Stimulated activated naive CD8-positive, alpha-beta T cell treated with anti-CD3 and anti-CD28 coated beads, Interleukin-15, Interleukin-2, amounts not matched to agents 100 U/mL and 50 U/mL, for 24 hours (primary cell): Measurements from ENCODE around the gene GDF7.
"Not testable (repeated sequence)": the region's sequence is repeated elsewhere in the genome, so short reads cannot be mapped to it uniquely, and the experiment has no call there.

Experiments
- ATAC-seq: fragments of 150-1000 bp; cut with Tn5 transposase; one replicate; pipeline ENCODE4 v1.10.0; 2021
- DNase-seq: peaks from one replicate; pipeline ENCODE4 v3.0.0; 2021

The GDF7 gene

DNA sequence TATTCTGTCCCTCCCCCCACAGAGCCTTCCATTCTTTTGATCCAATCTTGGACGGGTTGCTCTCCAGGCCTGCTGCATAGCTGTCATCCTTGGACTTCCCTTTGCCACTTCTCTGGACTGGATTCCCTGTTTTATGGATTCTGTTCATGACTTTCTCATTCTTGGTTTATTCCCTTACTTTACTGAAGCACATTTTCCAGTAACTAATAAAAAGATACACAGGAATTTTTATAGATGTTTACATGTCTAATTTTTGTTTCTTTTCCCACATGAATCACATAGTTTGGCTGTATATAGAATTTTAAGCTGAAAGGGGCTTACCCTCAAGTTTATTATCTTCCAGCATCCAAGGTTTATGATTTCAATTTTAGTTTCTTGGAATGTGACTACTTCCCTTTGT lies 37.9 kb downstream of the GDF7 start:
- ATAC-seq (no peak), DNase-seq (no peak)

DNA sequence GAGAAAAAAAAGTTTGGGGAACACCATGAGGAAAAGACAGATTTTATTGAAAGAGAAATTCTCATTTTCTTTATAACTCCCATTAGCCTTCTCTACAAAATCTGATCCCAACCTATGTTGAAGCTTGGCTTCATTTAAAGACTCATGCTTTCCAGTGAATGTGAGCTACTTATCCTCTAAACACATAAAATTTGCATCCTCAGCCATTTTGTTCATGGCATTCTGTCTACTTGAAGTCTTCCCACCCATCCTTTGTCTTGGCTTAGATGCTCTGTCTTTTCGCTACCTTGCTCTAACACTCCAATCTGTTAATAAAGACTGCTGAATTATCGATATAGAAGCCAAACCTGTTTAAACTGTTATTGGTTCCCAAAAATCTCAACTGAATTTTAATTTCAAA lies 39.3 kb downstream of the GDF7 start:
- DNase-seq (no peak), ATAC-seq (no peak)

DNA sequence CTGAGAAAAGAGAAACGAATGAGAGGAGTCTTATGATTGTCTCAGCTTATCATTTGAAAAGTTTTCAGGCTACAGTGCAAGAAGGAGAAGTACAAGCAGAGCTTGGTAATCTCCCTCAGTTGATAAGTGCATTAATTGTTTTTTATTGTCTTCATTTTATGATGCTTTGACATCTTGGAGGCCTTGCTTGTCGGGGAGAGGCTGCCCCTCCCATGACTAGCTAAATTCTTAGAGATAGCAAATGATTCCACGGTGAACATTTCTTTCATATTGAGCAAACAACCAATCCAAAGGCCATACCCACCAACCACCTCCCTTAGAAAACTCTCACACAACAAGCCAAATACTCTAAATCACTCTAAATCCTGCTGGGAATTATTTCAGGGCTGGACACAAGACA lies 39.8 kb downstream of the GDF7 start:
- no peak for ATAC-seq
- DNase-seq: no peak

DNA sequence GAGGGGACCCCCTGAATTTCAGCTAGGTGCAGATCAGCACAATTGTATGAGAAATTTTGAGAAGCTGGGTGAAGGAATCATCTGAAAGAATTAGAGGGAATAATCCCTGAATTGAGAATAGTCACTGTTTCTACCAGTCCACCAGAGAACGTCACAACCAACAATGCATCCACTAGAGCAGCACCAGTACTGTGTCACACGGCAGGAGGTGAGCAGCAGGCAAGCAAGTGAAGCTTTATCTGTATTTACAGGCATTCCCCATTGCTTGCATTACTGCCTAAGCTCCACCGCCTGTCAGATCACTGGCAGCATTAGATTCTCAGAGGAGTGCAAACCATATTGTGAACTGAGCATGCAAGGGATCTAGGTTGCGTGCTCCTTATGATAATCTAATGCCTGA lies 40.7 kb downstream of the GDF7 start:
- DNase-seq: no peak

DNA sequence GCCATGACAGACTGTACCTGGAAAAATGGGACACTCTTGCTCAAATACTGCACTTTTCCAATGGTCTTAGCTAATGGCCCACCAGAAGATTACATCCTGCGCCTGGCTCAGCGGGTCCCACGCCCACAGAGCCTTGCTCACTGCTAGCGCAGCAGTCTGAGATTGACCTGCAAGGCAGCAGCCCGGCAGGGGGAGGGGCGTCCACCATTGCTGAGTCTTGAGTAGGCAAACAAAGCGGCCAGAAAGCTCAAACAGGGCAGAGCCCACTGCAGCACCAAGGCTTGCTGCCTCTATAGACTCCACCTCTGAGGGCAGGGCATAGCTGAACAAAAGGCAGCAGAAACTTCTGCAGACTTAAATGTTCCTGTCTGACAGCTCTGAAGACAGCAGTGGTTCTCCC lies 44.7 kb downstream of the GDF7 start:
- not testable (repeated sequence) for ATAC-seq, DNase-seq

More for the DNA sequence above, 40.7 kb downstream of the GDF7 start:
- no peak for ATAC-seq

DNA sequence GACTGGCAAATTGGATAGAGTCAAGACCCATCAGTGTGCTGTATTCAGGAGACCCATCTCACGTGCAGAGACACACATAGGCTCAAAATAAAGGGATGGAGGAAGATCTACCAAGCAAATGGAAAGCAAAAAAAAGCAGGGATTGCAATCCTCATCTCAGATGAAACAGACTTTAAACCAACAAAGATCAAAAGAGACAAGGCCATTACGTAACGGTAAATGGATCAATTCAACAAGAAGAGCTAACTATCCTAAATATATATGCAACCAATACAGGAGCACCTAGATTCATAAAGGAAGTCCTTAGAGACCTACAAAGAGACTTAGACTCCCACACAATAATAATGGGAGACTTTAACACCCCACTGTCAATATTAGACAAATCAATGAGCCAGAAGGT lies 46.6 kb downstream of the GDF7 start:
- not testable (repeated sequence) for DNase-seq, ATAC-seq

DNA sequence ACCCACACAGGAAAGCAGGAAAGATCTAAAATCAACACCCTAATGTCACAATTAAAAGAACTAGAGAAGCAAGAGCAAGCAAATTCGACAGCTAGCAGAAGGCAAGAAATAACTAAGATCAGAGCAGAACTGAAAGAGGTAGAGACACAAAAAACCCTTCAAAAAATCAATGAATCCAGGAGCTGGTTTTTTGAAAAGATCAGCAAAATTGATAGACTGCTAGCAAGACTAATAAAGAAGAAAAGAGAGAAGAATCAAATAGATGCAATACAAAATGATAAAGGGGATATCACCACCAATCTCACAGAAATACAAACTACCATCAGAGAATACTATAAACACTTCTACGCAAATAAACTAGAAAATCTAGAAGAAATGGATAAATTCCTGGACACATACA lies 47.5 kb downstream of the GDF7 start:
- not testable (repeated sequence) for ATAC-seq, DNase-seq

DNA sequence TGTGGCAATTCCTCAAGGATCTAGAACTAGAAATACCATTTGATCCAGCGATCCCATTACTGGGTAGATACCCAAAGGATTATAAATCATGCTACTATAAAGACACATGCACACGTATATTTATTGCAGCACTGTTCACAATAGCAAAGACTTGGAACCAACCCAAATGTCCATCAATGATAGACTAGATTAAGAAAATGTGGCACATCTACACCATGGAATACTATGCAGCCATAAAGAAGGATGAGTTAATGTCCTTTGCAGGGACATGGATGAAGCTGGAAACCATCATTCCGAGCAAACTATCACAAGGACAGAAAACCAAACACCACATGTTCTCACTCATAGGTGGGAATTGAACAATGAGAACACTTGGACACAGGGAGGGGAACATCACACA lies 49.2 kb downstream of the GDF7 start:
- DNase-seq, ATAC-seq: not testable (repeated sequence)

DNA sequence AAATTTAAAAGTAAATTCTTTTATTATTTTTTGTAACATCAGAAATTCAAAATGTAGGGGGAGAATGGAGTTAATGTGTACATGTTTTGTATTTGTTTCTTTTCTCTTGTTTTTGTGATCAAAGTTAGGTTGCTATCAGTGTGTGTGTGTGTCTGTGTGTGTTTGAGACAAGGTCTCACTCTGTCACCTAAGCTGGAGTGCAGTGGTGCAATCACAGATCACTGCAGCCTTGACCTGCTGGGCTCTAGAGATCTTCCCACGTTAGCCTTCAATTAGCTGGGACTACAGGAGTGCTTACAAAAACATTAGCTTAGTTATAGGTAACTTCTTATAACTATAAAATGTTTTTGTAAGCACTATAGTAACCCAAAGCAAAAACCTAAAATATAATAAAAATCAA lies 50.7 kb downstream of the GDF7 start:
- ATAC-seq (no peak), DNase-seq (no peak)

DNA sequence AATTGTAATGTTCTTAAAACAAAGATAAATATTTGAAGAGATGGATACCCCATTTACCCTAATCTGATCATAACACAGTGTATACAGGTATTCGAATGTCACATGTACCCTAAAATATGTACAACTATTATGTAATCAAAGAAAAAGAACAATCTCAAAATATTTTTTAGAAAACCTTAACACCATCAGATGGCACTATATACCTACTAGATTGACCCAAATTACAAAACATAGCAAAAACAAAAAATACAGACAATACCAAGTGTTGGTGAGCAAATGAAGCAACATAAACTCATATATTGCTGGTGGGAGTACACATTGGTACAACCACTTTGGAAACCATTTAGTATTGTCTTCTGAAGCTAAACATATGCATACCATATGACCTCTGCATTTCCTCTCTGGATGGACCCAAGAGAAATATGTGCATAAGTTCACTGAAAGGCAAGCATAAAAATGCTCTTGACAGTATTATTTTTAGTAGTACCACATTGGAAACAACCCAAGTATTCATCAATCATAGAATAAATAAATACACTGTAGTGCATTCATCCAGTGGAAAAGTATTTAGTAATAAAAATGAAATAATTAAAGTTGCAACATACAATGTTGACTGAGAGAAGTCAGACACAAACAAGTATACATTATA lies 55.8 kb downstream of the GDF7 start:
- ATAC-seq (no peak), DNase-seq (no peak)

DNA sequence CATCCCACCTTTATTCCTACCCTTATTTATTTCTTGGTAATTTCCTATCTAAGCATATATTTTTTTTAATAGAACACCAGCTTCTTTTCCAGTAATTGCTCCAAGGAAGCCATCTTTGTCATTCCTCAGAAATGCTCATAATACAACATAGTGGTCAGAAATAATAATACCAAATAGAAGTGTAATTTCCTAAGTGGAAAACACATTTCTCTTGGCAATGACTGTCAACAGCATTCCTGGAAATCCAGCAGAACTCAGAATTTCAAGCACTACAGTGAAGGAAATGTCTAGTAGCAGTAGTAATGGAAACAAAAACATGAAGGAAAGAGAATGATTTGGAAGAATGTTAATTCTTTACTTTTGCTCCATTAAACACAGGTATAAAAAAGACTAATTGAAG lies 56.6 kb downstream of the GDF7 start:
- ATAC-seq (no peak), DNase-seq (no peak)

DNA sequence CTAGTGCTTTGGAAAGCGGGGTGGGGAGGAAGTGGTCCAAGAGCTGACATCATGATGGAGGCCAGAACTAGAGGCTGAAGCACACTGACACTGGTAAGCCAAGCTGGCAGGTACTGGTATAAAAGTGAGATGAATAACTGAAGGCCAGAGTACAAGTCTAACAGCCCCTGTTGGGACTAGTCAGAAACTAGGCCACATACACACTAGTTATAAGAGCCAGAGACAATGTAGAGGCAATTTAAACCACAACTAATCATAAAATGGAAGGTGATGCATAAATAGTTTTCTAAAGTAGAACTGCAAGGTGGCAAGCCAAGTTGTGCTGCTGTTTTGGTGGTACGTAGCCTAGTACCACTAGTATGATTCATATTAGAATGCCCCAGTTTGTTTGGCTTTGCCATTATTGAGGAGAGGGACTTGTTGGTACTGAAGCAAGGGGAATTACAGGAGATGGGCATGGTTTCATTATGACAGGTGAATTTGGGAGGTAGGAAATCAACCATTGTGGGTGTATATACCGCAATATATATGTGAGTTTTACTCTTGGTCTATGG lies 57.6 kb downstream of the GDF7 start:
- ATAC-seq (no peak), DNase-seq (no peak)

DNA sequence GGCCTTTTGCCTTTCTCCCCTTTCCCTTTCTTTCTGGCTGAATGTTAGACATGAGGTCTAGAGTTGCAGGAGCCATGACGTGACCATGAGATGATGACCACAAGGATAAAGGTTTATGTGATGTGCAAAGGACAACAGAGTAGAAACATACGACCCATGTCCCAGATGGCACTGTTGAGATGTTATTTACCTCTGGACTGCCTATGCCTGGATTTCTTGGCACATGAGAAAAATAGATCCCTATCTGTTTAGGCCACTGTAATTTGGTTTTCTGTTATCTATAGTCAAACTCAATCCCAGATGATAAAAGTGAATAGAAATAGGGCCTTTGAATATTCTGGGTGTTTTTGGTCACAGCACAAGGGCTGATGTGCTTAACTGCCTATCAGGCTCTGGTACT lies 58.8 kb downstream of the GDF7 start:
- DNase-seq (no peak), ATAC-seq (no peak)

DNA sequence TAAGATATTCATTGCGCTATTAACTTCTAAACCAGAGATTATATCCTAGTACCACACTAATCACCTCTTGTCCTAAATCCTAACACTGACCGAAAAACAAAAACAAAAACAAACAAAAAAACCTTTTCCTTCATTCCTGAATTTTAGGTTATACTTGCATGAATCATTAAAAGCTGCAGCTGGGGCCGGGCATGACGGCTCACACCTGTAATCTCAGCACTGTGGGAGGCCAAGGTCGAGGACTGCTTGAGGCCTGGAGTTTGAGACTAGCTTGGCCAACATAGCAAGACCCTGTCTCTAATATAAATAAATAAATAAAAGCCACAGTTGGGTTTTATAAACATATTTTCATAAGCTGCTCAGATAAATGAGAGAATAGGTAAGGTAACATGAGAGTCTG lies 60.0 kb downstream of the GDF7 start:
- ATAC-seq: no peak
- DNase-seq: no peak

DNA sequence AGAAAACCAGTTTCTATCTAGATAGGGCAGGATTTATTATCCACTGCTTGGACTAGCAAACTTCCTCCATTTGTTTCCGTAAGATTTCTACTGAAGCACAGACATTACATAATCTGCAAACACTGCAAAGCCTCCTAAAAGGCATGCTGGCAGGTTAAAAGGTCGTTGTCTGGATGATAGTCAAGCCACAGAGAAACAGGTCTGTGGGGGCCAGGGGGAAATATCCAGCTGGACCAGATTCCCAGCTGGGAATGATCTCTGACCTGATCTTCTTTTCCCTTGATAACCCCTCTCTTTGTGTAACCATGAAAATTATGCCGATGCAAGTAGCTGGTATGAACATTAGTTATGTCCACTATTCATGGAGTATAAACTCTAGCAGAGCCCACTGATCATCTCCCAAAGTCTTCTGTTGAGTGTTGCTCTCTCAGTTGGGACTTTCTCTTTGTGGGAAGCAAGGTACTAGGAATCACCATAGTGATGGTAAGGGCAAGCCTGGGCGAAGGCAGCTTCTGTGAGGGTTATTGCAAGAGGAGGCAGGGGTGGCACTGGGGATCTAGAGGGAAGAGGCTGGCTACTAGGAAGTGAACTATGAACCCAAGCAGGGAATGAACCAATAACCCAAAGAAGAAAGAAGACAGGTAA lies 61.3 kb downstream of the GDF7 start:
- no peak for ATAC-seq
- no peak for DNase-seq
